ENCODE measurements around the gene ABHD6.
"Not testable (repeated sequence)": the region's sequence is repeated elsewhere in the genome, so short reads cannot be mapped to it uniquely, and the experiment has no call there.

Gene ABHD6

DNA sequence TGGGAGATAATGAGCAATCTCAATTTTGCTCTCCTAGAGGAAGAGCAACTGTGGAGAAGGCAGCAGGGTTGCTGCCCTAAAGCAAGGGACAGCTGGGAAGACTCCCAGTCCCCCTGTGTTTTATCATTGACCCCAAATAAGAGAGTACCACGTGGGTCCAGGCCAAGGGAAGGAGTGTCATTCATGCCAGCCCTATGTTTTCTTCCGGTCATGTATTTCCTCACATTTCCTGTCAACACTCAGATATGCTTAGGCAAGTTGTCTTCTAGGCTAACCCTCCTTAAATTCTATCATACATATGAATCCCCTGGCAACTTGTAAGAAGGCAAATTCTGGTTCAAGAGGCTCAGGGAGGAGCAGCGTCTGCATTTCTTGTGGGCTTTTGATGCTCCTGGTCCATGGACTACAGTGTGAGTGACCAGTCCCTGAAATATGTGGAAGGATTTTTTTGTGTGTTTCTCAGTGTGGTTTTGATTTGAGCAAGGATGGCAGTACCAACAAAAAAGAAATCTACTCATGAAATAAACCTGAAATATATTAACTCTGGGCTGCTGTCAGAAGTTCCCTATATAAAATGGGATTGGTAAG lies 36.5 kb downstream of the ABHD6 start:
- DNase-seq (ENCODE audit: low read depth): peak; percentile 10

DNA sequence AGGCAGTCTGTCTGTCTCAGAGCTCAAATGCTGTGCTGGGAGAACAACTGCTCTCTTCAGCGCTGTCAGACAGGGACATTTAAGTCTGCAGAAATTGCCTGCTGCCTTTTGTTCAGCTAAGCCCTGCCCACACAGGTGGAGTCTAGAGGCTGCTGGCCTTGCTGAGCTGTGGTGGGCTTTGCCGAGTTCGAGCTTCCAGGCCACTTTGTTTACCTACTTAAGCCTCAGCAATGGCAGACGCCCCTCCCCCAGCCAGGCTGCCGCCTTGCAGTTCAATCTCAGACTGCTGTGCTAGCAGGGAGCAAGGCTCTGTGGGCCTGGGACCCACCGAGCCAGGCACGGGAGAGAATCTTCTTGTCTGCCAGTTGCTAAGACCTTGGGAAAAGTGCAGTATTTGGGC lies 43.5 kb downstream of the ABHD6 start:
- no peak for DNase-seq (ENCODE audit: low read depth)

DNA sequence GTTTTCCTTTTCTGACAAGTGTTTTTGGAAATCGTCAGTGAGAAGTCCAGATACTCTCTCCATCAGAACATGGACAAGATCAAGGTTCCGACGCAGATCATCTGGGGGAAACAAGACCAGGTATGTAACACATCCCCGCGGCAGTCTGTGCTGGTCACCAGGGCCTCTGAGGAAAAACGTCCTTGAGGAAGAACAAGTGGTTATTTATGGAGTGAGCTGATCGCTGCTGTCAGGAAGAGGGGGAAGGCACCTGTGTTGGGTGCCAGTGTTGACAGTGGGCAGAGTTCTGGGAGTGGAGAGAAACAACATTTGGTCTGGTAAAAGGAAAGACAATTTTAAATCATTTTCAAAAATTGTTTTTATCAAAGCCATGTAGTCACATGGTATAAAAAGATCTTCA lies 47.7 kb downstream of the ABHD6 start:
- DNase-seq (ENCODE audit: low read depth): no peak

DNA sequence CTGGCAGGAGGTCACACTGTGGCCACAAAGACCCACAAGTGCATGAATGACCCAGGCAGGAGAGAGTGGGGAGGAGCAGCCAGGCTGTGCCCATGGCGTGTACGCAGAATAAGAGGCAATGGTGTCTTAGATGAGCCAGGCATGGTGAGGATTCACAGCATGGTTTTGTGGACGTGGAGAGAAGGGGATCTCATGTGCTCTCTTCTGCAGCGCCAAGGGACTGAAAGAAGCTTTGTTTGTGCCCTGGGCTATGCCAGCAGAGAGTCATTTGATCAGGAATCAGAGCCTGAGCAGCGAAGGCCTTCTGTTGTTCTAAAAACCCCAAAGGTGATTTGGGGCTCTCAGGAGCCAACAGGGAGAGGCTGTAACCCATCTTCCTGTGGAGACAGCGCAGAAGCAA lies 49.8 kb downstream of the ABHD6 start:
- no peak for DNase-seq (ENCODE audit: low read depth)

- no peak for DNase-seq (ENCODE audit: low read depth)
Measured at GRCh38 chr3:58288011-58288728, 50.6 kb downstream of the ABHD6 start.

- not testable (repeated sequence) for DNase-seq (ENCODE audit: low read depth)
Measured at GRCh38 chr3:58288964-58289613, 51.5 kb downstream of the ABHD6 start.

- not testable (repeated sequence) for DNase-seq (ENCODE audit: low read depth)
Measured at GRCh38 chr3:58290446-58290845, 52.9 kb downstream of the ABHD6 start.

DNA sequence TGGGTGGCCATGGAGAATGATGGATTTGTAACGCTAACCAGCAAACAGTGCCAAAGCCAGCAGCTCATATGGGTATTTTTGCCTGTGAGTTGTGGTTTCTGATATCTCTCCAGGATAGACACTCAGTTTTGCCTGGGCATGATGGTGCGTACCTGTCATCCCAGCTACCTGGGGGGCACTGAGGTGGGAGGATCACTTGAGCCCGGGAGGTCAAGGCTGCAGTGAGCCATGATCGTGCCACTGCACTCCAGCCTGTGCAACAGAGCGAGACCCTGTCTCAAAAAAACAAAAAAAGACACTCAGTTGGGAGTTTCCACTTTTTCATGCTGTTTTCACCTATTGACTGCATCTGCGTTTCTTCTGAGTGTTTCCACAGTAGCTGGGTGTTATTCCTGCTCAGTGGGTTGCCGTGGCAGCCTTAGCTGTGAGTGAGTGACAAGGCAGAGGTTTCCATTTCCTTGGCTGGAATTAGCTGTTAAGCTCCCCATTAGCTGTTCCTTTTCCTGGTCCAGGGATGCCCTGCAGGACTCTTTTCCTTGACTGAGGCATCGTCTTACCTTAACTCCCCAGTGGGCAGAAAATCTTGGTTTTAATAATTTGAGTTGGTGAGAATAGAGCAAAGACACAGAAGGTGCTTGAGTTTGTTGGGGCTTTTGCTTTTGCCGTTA lies 54.2 kb downstream of the ABHD6 start:
- DNase-seq (ENCODE audit: low read depth): no peak

DNA sequence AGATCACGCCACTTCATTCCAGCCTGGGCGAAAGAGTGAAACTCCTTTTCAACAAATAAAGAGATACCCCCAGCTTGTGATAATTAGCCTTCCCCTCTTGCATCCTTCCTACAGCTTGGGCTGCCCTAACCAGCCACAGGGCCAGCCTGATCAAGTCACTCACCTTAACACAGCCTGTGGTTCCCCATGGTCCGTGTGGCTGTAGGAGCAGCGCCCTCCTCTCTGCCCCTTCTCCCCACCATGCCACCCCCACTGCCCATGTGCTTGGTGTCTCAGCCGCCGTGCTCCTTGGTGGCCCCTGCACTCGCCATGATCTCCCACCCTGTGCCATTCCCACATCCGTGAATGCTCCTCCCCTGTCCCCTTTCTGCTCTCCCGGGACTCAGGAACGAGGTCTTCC lies 55.3 kb downstream of the ABHD6 start:
- DNase-seq (ENCODE audit: low read depth): no peak

- no peak for DNase-seq (ENCODE audit: low read depth)
Measured at GRCh38 chr3:58293516-58293915, 55.9 kb downstream of the ABHD6 start.

DNA sequence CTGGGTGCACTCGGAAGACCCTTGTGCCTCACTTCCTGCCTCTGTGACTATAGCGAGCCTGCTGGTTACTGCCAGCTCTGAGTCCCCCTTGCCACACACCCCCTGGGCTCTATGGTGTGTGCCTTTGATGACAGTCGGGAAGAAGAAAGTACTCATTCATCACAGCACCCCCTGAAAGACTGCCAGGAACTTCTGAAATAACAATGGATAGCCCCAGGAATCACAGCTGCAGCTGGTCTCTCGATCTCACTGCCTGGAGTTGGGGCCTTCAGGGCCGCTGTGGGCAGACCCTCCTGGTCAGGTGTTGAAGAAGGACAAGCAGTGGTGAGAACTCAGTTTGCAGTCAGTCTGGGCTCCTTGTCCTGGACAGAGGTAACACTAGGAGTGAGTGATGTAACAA lies 58.7 kb downstream of the ABHD6 start:
- no peak for DNase-seq (ENCODE audit: low read depth)

- DNase-seq (ENCODE audit: low read depth): no peak
Measured at GRCh38 chr3:58296843-58297242, 59.3 kb downstream of the ABHD6 start.

DNA sequence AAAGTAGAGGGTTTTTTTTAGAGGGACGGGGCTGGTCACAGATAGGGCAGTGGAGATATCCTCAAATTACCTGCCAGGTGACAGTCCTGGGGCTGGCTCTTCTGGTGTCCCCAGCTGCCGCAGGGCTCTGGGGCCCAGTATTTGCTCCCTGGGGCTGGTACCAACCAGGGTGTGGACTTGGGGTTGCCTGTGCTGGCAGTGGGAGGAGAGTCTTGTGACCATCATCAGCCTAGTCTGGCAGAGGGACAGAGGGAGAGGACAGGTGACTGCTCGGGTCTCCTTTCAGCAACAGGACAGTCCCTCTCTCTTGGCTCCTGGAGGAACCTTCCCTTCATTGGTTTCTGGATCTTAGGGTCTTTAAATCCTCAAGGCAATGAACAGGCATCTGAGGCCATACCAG lies 60.6 kb downstream of the ABHD6 start:
- DNase-seq (ENCODE audit: low read depth): no peak

DNA sequence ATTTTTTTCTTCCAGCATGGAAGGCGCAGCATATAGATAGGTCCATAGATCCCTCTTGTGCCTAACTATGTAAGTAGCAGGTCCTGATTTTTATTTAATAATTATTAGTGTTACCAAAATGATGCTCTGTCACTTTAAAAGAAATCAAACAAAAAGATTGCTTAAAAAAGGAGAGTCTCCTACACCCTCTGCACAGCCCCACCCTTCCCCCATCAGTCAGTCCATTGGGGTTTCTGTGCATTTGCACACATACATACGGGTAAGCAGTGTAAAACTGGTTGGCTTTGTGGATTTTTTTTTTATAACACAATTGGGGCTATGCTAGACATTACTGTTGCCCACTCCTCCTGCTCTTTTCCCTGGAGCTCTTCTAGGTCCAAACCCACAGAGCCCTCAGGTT lies 61.5 kb downstream of the ABHD6 start:
- no peak for DNase-seq (ENCODE audit: low read depth)

DNA sequence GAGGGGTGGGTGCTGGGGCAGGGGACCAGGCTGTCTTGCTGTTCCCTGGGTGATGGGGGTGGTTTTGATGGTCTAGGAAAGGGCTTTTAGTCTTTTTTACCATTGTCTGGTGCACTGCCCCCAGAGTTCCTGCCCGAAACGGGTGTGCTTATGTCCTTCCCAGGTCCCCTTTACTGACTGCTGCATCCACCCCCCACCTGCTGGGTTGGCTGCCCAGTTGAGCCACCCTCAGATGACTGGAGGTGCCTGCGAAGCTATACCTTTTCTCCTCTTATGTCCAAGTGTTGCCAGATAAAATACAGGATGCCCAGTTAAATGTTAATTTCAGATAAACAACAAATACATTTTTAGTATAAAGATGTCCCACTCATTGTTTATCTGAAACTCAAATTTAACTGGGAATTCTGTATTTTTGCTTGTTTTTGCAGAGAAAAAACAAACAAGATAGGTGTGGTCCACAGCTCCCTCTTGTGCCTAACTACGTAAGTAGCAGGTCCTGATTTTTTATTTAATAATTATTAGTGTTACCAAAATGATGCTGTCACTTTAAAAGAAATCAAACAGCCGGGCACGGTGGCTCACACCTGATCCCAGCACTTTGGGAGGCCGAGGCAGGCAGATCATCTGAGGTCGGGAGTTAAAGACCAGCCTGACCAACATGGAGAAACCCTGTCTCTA lies 62.4 kb downstream of the ABHD6 start:
- peak; percentile 62 for DNase-seq (ENCODE audit: low read depth)

- peak; percentile 98 for DNase-seq (ENCODE audit: low read depth)
Measured at GRCh38 chr3:58305882-58306711, 68.5 kb downstream of the ABHD6 start, which contains the start of the genes HTD2 and RPP14. Gene HTD2, plus strand, starts transcription at chr3:58306520. Its CDS starts 11,094 bp downstream, at chr3:58317614. Gene RPP14, plus strand, starts transcription at chr3:58306245. Its CDS starts 4,085 bp downstream, at chr3:58310330.

DNA sequence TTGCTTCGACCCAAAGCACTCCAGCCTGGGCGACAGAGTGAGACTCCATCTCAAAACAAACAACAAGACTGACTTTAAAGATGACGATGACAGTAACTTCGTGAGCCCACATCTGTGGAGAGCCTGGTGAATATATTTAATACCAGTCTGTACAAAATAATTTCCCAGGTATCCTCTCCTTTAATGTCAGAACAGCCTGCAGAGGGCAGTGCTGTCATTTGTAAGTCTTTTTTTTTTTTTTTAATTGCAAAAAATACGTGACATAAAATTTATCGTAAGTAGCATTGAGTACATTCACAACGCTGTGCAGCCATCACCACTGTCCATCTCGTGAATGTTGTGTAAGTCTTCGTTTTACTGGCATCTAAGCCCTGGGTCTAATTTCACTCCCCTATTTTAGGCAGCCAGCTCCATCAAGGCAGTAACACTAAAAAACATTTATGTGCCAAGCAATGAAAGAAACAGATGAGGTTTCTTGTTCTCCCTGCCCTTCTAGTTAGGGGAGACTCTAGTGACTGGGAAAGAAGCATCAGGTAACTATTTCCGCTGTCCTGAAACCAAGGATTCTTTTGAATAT lies 70.1 kb downstream of the ABHD6 start:
- peak; percentile 78 for DNase-seq (ENCODE audit: low read depth)

GRCh38 chr3:58308728-58309127 lies 71.1 kb downstream of the ABHD6 start:
- DNase-seq (ENCODE audit: low read depth): peak; percentile 18

DNA sequence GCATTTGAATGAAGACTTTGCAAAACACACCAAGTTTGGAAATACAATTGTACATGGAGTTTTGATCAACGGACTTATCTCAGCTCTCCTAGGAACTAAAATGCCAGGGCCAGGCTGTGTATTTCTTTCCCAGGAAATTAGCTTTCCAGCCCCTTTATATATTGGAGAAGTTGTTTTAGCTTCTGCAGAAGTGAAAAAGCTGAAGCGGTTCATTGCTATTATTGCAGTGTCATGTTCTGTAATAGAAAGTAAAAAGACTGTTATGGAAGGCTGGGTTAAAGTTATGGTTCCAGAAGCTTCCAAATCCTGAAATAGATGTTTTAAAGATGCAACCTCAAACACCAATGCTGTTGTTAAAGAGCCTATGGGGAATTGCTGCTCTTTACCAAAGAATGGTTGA lies 80.2 kb downstream of the ABHD6 start:
- no peak for DNase-seq (ENCODE audit: low read depth)

DNA sequence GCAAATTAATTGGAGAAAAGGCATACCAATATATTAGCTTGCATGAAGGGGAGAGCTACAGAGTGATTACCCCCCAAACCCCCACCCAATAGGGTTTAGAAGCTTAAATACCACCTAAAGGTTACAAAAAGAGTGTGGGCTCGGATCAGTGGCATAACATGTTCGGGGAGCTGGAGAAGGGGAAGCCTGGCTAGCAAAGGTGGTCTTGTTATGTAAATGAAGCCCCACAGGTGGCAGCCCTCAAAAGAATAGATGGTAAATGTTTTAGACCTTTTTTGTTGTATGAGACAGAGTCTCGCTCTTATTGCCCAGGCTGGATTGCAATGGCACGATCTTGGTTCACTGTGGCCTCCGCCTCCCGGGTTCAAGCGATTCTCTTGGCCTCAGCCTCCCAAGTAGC lies 84.2 kb downstream of the ABHD6 start:
- DNase-seq (ENCODE audit: low read depth): no peak

GRCh38 chr3:58322793-58323192 lies 85.2 kb downstream of the ABHD6 start:
- DNase-seq (ENCODE audit: low read depth): no peak

All from ELR (cell line).